ENCODE measurements around the gene MTCH1. TPM values are rescaled to one million over a fixed set of nuclear protein-coding genes. Genes with fewer than 3 reads are reported as not detected.

The MTCH1 gene
- total and polyA plus RNA-seq, 9 of the 15 experiments (the other 6 are each of a cell fraction or from before 2014, with no cell fraction given) = 7.9 to 161 (median 118) TPM

GRCh38 chr6:36998723-36999038 lies 12.7 kb upstream of the MTCH1 start:
- no TSS peak for BruUV-seq (replicated peaks)
- H3K27me3 ChIP-seq (ENCODE audit: control insufficient read depth in 2 of 2, insufficient read depth in 2 of 2, low read length in 2 of 2) = peaks cover 39 to 51% of the 10 kb centered on the region in 2 experiments
- no peaks in the 10 kb centered on the region for H4K20me1 ChIP-seq (replicated peaks; ENCODE audit: control insufficient read depth, insufficient read depth, low read length)
- no peaks in the 10 kb centered on the region for H3K79me2 ChIP-seq (ENCODE audit: control insufficient read depth, insufficient read depth, low read length)
- H3K4me2 ChIP-seq (ENCODE audit: insufficient read depth, low read length) = no peak overlapping the region
- 29% methylated on average over 8 of the region's 8 CpGs for WGBS (ENCODE audit: insufficient coverage, low coverage, missing lambda C conversion rate)
- no peak overlapping the region for H3K9ac ChIP-seq (ENCODE audit: insufficient read depth in 1 of 2, low read depth in 2 of 2, low read length in 2 of 2)
- POLR2A ChIA-PET = interaction anchor here (0.6 kb wide), 1 partner anchor 174 kb away, joined by 3 read pairs; no protein-coding TSS in a partner anchor
- in situ Hi-C loops (cut with MboI) = no loop called here
- FAIRE-seq = no peak
- H3K9me1 ChIP-seq (ENCODE audit: control insufficient read depth, insufficient read depth, low read length) = no peaks in the 10 kb centered on the region
- peaks cover 0 to 4% of the 10 kb centered on the region in 2 experiments; a peak in 1 of 5 replicates for H3K4me1 ChIP-seq (replicated peaks in 1 of 2; ENCODE audit: control insufficient read depth in 2 of 2, insufficient read depth in 2 of 2, low read length in 2 of 2)
- DNase-seq (ENCODE audit: extremely low read depth in 1 of 4, low spot score in 3 of 4) = no peak
- no peak overlapping the region for H2AFZ ChIP-seq (ENCODE audit: low read depth, low read length)
- no peak for ATAC-seq
- CTCF ChIA-PET (ENCODE audit: low intra/inter-chr PET ratio) = no interaction called here
- no peak overlapping the region for H3K4me3 ChIP-seq
- intact Hi-C loops (cut with micrococcal nuclease) = no loop called here
- no peak overlapping the region for H3K27ac ChIP-seq (ENCODE audit: extremely low read depth, low read depth, low read length)
- H3K36me3 ChIP-seq (ENCODE audit: control insufficient read depth, insufficient read depth, low read length) = no peaks in the 10 kb centered on the region
- no peaks in the 10 kb centered on the region for H3K9me3 ChIP-seq (replicated peaks; ENCODE audit: control insufficient read depth, insufficient read depth, low read depth, low read length)
- TF ChIP-seq CHD1 (IDR thresholded peaks at IDR 0.05; ENCODE audit: low read length) (no peak), MAZ (CRISPR knock-in tag; conservative IDR thresholded peaks at IDR 0.05 in 1 of 2, IDR thresholded peaks at IDR 0.05 in 1 of 2) (no peak), ZNF134 (CRISPR knock-in tag; conservative IDR thresholded peaks at IDR 0.05) (no peak), PKNOX1 (IDR thresholded peaks at IDR 0.05) (no peak), RNF219 (CRISPR knock-in tag; IDR thresholded peaks at IDR 0.05) (no peak), TOE1 (IDR thresholded peaks at IDR 0.05; ENCODE audit: borderline replicate concordance) (no peak), TOE1 (CRISPR knock-in tag; IDR thresholded peaks at IDR 0.05; ENCODE audit: borderline replicate concordance, low read depth) (no peak), MITF (IDR thresholded peaks at IDR 0.05) (no peak), RBM14 (IDR thresholded peaks at IDR 0.05; ENCODE audit: borderline replicate concordance, insufficient read depth, low read depth, low read length) (no peak), KLF6 (CRISPR knock-in tag; IDR thresholded peaks at IDR 0.05; ENCODE audit: borderline replicate concordance) (no peak), DPF2 (IDR thresholded peaks at IDR 0.05) (no peak), MTA1 (IDR thresholded peaks at IDR 0.05; ENCODE audit: borderline replicate concordance) (no peak), CHCHD3 (CRISPR knock-in tag; IDR thresholded peaks at IDR 0.05) (no peak), ID3 (CRISPR knock-in tag; IDR thresholded peaks at IDR 0.05) (no peak), ID3 (tag; IDR thresholded peaks at IDR 0.05) (no peak), CTBP1 (IDR thresholded peaks at IDR 0.05; ENCODE audit: borderline replicate concordance) (no peak), ZNF830 (CRISPR knock-in tag; IDR thresholded peaks at IDR 0.05) (no peak), CCNT2 (IDR thresholded peaks at IDR 0.05; ENCODE audit: borderline replicate concordance, extremely low read depth, insufficient read length, low read depth, low read length) (no peak), ARHGAP35 (IDR thresholded peaks at IDR 0.05; ENCODE audit: partially characterized antibody) (no peak)
